Naive B cell (primary cell): ENCODE measurements around the gene FOXO6. TPM values are rescaled to one million over a fixed set of nuclear protein-coding genes. Genes with fewer than 3 reads are reported as not detected.

Experiments used
- ATAC-seq, 2 donors: fragments of 150-1000 bp; cut with Tn5 transposase; 2 replicates each; pipeline ENCODE4 v1.10.0; 2021; ENCODE audit warnings: low read depth in 2 of 2, mild to moderate bottlenecking in 2 of 2, moderate library complexity in 2 of 2
- DNase-seq: peaks from one replicate; pipeline ENCODE4 v3.0.0; 2022
- H3K27ac Mint-ChIP-seq, 6 donors: one replicate each; pipeline ENCODE4 v1.8.0; 2020 to 2022; ENCODE audit warnings: mild to moderate bottlenecking in 6 of 6, mixed read lengths in 6 of 6, moderate library complexity in 5 of 6, inconsistent platforms in 2 of 6
- H3K27me3 Mint-ChIP-seq, 3 donors: one replicate each; pipeline ENCODE4 v1.8.0; 2021 to 2022; ENCODE audit warnings: mixed read lengths in 3 of 3, mild to moderate bottlenecking in 1 of 3
- H3K36me3 Mint-ChIP-seq, 2 donors: one replicate each; pipeline ENCODE4 v1.8.0; 2020 to 2022; ENCODE audit warnings: mixed read lengths in 2 of 2, inconsistent platforms in 1 of 2, mild to moderate bottlenecking in 1 of 2
- H3K4me1 Mint-ChIP-seq, 3 donors: one replicate each; pipeline ENCODE4 v1.8.0; 2020 to 2022; ENCODE audit warnings: mixed read lengths in 3 of 3, inconsistent platforms in 1 of 3, mild to moderate bottlenecking in 1 of 3, moderate library complexity in 1 of 3
- H3K4me3 Mint-ChIP-seq, 8 donors: one replicate each; pipeline ENCODE4 v1.8.0; 2020 to 2022; ENCODE audit warnings: mild to moderate bottlenecking in 8 of 8, mixed read lengths in 8 of 8, moderate library complexity in 8 of 8, inconsistent platforms in 2 of 8
- H3K9me3 Mint-ChIP-seq, 7 donors: one replicate each; pipeline ENCODE4 v1.8.0; 2020 to 2022; ENCODE audit warnings: mixed read lengths in 7 of 7, mild to moderate bottlenecking in 5 of 7, inconsistent platforms in 2 of 7, moderate library complexity in 1 of 7
- polyA plus RNA-seq, 6 donors: library from polyadenylated mRNA; unstranded; fragments of 300-500 nt; fragmentation: Illumina TruSeq; gene quantifications; one replicate each; pipeline ENCODE4 v1.2.3, GENCODE V29; 2021; ENCODE audit warnings: low read depth in 6 of 6

Gene FOXO6
- polyA plus RNA-seq, 6 donors from 2014 or later: 0.21 TPM; not detected in 5

- DNase-seq: no peak
- no peaks in the 10 kb centered on the region for H3K36me3 Mint-ChIP-seq
- H3K27ac Mint-ChIP-seq: peak overlapping the region in 1 of 6 donors; percentile 79
- no peak overlapping the region for H3K4me3 Mint-ChIP-seq
- peaks cover 4 to 32% (median 30%) of the 10 kb centered on the region in 3 donors for H3K27me3 Mint-ChIP-seq
- no peak for ATAC-seq
- H3K9me3 Mint-ChIP-seq: no peaks in the 10 kb centered on the region
- H3K4me1 Mint-ChIP-seq: no peaks in the 10 kb centered on the region
Observed at GRCh38 chr1:41428738-41429640, 67.8 kb downstream of the FOXO6 start.

DNA sequence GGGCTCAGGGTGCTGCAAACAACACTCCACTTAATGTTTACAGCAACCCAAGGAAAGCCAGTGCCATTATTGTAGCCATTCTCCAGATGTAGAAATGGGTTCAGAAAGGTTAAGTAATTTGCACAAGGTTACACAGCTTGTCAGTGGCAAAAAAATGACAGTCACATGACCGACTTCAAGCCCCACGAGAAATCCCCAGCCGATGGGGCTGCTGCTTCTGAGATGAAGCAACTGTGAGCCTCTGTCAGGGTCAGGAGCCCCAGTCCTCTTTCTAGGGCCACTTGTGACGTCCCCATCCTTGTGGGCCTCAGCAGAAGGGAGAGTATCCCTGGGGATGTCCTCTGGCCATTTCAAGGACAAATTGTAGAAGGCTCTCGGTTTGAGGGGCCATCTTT is 68.4 kb downstream of the FOXO6 start:
- no peak overlapping the region for H3K4me3 Mint-ChIP-seq
- no peak for ATAC-seq

DNA sequence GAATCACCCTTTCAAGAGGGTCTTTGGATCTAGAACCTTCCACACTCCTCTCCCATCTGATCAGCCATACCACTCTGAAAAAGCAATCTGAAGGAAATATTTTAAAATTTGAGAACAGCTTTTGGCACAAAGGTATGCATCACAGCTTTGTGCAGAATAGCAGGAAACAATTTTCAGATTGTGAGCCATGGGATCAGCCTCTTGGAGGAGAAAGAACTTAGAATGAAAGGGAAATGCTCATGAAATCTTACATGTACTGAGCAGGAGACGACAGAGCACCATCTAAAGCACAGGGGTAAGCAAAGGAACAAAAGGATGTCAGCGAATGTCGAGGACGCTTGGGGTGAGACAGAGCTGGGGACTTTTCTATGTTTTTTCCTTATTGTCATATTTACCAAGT is 68.8 kb downstream of the FOXO6 start:
- DNase-seq (no peak), ATAC-seq (no peak)
- Mint-ChIP-seq H3K36me3 (no peaks in the 10 kb centered on the region), H3K4me1 (no peaks in the 10 kb centered on the region), H3K4me3 (no peak overlapping the region), H3K9me3 (no peaks in the 10 kb centered on the region), H3K27me3 (peaks cover 8 to 43% (median 41%) of the 10 kb centered on the region in 3 donors), H3K27ac (no peak overlapping the region)

More for the DNA sequence above, 68.4 kb downstream of the FOXO6 start:
- no peaks in the 10 kb centered on the region for H3K4me1 Mint-ChIP-seq
- no peaks in the 10 kb centered on the region for H3K9me3 Mint-ChIP-seq
- no peak for DNase-seq
- H3K27ac Mint-ChIP-seq: no peak overlapping the region
- peaks cover 8 to 39% (median 37%) of the 10 kb centered on the region in 3 donors for H3K27me3 Mint-ChIP-seq
- H3K36me3 Mint-ChIP-seq: no peaks in the 10 kb centered on the region

DNA sequence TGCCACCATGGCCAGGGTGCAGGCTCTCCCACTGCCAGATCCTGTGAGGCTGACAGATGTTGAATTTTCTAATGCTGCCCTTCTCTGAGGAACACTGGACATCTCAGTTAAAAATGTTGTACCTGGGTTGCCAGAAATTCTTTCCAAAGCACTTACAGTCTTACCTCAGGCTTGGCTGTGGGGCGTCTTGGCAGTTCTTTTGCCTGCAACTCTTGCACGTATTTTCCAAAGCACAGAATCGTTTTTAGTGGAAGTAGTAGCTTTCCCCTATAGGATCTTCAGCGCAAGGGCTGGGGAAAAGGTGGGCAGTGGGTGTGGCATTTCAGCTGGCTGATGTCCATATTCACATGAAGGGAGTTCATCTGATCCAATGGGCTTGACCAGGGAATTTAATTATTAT is 69.3 kb downstream of the FOXO6 start:
- Mint-ChIP-seq H3K9me3 (no peaks in the 10 kb centered on the region), H3K4me3 (no peak overlapping the region), H3K36me3 (no peaks in the 10 kb centered on the region), H3K4me1 (no peaks in the 10 kb centered on the region), H3K27me3 (peaks cover 8 to 48% (median 46%) of the 10 kb centered on the region in 3 donors), H3K27ac (no peak overlapping the region)
- ATAC-seq (no peak), DNase-seq (no peak)

DNA sequence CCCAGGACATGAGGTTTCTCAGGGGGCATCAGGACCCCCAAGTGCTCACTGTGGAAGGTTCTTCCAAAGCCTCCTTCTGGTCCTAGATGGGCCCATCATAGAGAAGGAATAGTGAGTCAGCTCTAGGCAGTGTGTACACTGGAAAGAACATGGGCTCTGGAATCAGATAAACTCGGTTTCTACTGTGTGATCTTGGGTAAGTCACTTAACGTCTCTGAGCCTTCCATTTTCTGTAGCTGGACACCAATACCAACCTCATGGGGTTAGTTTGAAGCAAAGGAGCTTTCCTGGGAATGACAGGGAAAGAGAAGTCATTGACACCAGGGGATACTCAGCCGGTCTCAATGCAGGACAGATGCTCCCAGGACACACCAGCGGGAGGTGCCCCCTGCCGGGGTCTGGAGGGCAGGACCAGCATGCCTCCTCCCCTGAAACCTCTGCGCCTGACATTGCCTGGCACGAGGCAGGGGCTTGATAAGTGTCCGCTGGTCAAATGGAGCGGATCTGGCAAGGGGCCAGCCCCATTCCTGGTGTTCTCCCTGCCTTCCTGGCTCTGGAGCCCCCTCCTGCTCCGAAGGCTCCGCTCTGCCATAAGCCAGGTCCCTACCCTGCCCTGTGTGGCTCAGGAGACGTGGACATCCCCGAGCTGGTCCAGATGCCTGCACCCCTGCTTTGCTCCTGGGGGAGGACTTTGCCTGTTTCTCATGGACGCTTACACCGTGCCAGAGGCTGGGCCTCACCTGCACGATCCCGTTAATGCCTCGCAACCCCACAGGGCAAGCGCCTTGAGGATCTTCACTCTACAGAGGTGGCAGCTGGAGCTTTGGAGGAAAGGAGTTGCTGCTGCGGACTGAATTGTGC is 70.5 kb downstream of the FOXO6 start:
- no peak for DNase-seq
- Mint-ChIP-seq H3K4me3 (peak overlapping the region in 1 of 8 donors; percentile 21), H3K36me3 (no peaks in the 10 kb centered on the region), H3K9me3 (no peaks in the 10 kb centered on the region), H3K27me3 (peaks cover 12 to 59% (median 57%) of the 10 kb centered on the region in 3 donors), H3K27ac (peak overlapping the region in 1 of 6 donors; percentile 37), H3K4me1 (no peaks in the 10 kb centered on the region)
- no peak for ATAC-seq

Other genes starting within 250 kb of the FOXO6 start
- gene SCMH1, start 119.1 kb upstream of the FOXO6 start, polyA plus RNA-seq: 10 to 100 TPM in 2 of 6 donors, 1 to 10 TPM in 4; 2.1 to 16.9 (median 6.2) TPM
- gene EDN2, start 123.2 kb downstream of the FOXO6 start, polyA plus RNA-seq: not detected